ENCODE measurements around the gene PAGR1. TPM values are rescaled to one million over a fixed set of nuclear protein-coding genes. Genes with fewer than 3 reads are reported as not detected.

PAGR1 gene
- polyA plus RNA-seq, 1 of the 3 experiments (the other 2 are of a cell fraction), result 57.7 TPM

- TF ChIP-seq ZBTB33 (IDR thresholded peaks at IDR 0.05; ENCODE audit: borderline replicate concordance, low read depth) (no peak), MEF2A (IDR thresholded peaks at IDR 0.05; ENCODE audit: borderline replicate concordance, low read depth) (no peak), TEAD4 (IDR thresholded peaks at IDR 0.05; ENCODE audit: borderline replicate concordance, insufficient read depth) (no peak), NFIC (IDR thresholded peaks at IDR 0.05; ENCODE audit: borderline replicate concordance) (no peak)
- TF ChIP-seq, protein P1, sequence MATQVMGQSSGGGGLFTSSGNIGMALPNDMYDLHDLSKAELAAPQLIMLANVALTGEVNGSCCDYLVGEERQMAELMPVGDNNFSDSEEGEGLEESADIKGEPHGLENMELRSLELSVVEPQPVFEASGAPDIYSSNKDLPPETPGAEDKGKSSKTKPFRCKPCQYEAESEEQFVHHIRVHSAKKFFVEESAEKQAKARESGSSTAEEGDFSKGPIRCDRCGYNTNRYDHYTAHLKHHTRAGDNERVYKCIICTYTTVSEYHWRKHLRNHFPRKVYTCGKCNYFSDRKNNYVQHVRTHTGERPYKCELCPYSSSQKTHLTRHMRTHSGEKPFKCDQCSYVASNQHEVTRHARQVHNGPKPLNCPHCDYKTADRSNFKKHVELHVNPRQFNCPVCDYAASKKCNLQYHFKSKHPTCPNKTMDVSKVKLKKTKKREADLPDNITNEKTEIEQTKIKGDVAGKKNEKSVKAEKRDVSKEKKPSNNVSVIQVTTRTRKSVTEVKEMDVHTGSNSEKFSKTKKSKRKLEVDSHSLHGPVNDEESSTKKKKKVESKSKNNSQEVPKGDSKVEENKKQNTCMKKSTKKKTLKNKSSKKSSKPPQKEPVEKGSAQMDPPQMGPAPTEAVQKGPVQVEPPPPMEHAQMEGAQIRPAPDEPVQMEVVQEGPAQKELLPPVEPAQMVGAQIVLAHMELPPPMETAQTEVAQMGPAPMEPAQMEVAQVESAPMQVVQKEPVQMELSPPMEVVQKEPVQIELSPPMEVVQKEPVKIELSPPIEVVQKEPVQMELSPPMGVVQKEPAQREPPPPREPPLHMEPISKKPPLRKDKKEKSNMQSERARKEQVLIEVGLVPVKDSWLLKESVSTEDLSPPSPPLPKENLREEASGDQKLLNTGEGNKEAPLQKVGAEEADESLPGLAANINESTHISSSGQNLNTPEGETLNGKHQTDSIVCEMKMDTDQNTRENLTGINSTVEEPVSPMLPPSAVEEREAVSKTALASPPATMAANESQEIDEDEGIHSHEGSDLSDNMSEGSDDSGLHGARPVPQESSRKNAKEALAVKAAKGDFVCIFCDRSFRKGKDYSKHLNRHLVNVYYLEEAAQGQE (IDR thresholded peaks at IDR 0.05; ENCODE audit: low read depth, low read length), result no peak
- TF ChIP-seq, protein P2, sequence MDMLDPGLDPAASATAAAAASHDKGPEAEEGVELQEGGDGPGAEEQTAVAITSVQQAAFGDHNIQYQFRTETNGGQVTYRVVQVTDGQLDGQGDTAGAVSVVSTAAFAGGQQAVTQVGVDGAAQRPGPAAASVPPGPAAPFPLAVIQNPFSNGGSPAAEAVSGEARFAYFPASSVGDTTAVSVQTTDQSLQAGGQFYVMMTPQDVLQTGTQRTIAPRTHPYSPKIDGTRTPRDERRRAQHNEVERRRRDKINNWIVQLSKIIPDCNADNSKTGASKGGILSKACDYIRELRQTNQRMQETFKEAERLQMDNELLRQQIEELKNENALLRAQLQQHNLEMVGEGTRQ (IDR thresholded peaks at IDR 0.05; ENCODE audit: borderline replicate concordance, low read depth, low read length), result no peak
Measured at GRCh38 chr16:29789775-29790182, 26.2 kb upstream of the PAGR1 start (continued).

DNA sequence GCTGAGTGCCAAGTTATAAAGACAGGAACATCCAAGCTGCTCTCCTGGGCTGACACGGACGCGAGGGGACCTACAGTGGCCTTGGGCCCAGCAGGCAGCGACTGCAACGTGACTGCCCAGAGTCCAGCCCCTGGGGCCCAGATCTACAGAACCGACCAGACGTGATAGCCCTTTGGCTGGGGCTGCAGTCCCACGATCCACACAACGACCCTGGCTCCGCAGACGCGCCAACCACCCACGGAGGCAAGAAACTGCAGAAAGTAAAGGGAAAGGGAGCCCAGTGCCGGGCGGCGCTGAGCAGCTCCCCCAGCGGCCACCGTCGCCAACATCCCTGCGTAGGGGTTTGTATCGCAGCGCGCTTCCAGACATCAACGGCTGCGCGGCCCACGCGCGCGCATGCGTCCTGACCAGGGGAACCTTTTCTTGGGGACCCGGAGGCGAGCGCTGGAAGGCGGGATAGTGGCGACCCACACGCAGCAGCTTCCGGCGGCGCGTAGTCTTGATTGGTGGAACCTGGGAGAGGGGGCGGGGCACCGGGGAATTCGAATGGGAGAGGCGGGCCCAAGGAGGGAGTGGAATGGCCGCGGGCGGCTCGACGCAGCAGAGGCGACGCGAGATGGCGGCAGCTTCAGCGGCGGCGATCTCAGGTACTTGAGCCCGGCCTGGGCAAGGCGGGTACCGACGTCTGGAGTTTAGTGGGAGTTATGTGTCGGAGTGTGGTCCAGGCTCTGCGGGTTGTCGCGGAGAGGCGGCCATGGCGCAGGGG is 25.6 kb upstream of the PAGR1 start, which contains the start of gene KIF22:
KIF22 (plus strand) TSS at position 569 of the 766 bp plus-strand sequence; CDS start at position 578, 9 bp downstream.
- POLR2A ChIA-PET, result interaction anchor here (0.6 to 1.4 kb wide), 11 partner anchors 10 to 275 kb away, joined by 3 to 19 read pairs (median 3); partner anchors contain the start of genes ALDOA, KCTD13, MAZ and PAGR1
- no peak for TF ChIP-seq EP300 (IDR thresholded peaks at IDR 0.05; ENCODE audit: borderline replicate concordance in 1 of 2, low read depth in 1 of 2, low read length in 1 of 2)
- TF ChIP-seq GABPA (IDR thresholded peaks at IDR 0.05; ENCODE audit: low read depth), result peak; percentile 93
- TF ChIP-seq EZH2phosphoT487 (IDR thresholded peaks at IDR 0.05; ENCODE audit: borderline replicate concordance, low read depth), result no peak
- TF ChIP-seq, protein P3, sequence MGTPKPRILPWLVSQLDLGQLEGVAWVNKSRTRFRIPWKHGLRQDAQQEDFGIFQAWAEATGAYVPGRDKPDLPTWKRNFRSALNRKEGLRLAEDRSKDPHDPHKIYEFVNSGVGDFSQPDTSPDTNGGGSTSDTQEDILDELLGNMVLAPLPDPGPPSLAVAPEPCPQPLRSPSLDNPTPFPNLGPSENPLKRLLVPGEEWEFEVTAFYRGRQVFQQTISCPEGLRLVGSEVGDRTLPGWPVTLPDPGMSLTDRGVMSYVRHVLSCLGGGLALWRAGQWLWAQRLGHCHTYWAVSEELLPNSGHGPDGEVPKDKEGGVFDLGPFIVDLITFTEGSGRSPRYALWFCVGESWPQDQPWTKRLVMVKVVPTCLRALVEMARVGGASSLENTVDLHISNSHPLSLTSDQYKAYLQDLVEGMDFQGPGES (IDR thresholded peaks at IDR 0.05; ENCODE audit: low read depth, low read length), result peak; percentile 53
- TF ChIP-seq, protein P4, sequence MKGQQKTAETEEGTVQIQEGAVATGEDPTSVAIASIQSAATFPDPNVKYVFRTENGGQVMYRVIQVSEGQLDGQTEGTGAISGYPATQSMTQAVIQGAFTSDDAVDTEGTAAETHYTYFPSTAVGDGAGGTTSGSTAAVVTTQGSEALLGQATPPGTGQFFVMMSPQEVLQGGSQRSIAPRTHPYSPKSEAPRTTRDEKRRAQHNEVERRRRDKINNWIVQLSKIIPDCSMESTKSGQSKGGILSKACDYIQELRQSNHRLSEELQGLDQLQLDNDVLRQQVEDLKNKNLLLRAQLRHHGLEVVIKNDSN (IDR thresholded peaks at IDR 0.05; ENCODE audit: borderline replicate concordance, low read depth), result no peak
- no peak for TF ChIP-seq ZBTB33 (IDR thresholded peaks at IDR 0.05; ENCODE audit: borderline replicate concordance, low read depth)
- TF ChIP-seq, protein P5, sequence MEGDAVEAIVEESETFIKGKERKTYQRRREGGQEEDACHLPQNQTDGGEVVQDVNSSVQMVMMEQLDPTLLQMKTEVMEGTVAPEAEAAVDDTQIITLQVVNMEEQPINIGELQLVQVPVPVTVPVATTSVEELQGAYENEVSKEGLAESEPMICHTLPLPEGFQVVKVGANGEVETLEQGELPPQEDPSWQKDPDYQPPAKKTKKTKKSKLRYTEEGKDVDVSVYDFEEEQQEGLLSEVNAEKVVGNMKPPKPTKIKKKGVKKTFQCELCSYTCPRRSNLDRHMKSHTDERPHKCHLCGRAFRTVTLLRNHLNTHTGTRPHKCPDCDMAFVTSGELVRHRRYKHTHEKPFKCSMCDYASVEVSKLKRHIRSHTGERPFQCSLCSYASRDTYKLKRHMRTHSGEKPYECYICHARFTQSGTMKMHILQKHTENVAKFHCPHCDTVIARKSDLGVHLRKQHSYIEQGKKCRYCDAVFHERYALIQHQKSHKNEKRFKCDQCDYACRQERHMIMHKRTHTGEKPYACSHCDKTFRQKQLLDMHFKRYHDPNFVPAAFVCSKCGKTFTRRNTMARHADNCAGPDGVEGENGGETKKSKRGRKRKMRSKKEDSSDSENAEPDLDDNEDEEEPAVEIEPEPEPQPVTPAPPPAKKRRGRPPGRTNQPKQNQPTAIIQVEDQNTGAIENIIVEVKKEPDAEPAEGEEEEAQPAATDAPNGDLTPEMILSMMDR (IDR thresholded peaks at IDR 0.05), result peak; percentile 69
- TF ChIP-seq FOXM1 (IDR thresholded peaks at IDR 0.05; ENCODE audit: low read depth), result peak; percentile 36; the same call in 1 of the 2 replicates
- no peak for TF ChIP-seq FOSL2 (IDR thresholded peaks at IDR 0.05; ENCODE audit: borderline replicate concordance, low read depth)

More for the DNA sequence above, 25.6 kb upstream of the PAGR1 start, which contains the start of gene KIF22:
- Histone ChIP-seq H3K9me2 (no peaks in the 10 kb centered on the region), H3K27ac (ENCODE audit: low read depth in 2 of 2, low read length in 1 of 2) (peak within 1 kb of the TSS; percentile 58 to 91), H3F3A (replicated peaks; ENCODE audit: insufficient read depth) (no peaks in the 10 kb centered on the region), H3K4me2 (peak within 1 kb of the TSS; percentile 87), H3K9ac (peak within 1 kb of the TSS; percentile 84), H3K9me3 (no peaks in the 10 kb centered on the region), H3K27me3 (ENCODE audit: insufficient read depth) (no peaks in the 10 kb centered on the region), H4K20me1 (ENCODE audit: insufficient read depth) (no peaks in the 10 kb centered on the region; the same call in 1 of the 2 replicates), H3K4me3 (ENCODE audit: low read depth in 2 of 2, low read length in 1 of 2) (peak within 1 kb of the TSS; percentile 61 to 87), H3K4me1 (ENCODE audit: control insufficient read depth in 1 of 2, insufficient read depth in 2 of 2, low read depth in 1 of 2, low read length in 1 of 2) (peaks cover 0 to 11% of the 10 kb centered on the region in 2 experiments; a peak in 1 of 4 replicates), H2AFZ (ENCODE audit: low read depth) (peak within 1 kb of the TSS; percentile 96), H3K79me2 (ENCODE audit: insufficient read depth) (peaks cover 48% of the 10 kb centered on the region), H3K36me3 (replicated peaks in 1 of 2; ENCODE audit: control insufficient read depth in 1 of 2, insufficient read depth in 2 of 2, low read length in 1 of 2) (no peaks in the 10 kb centered on the region)
- WGBS (ENCODE audit: low lambda C conversion rate), result 0% methylated on average over 22 of the region's 67 CpGs
- CTCF ChIA-PET, result interaction anchor here (0.7 to 3.0 kb wide), 30 partner anchors 10 to 301 kb away, joined by 3 to 22 read pairs (median 4); partner anchors contain the start of genes CDIPT, HIRIP3, MVP and PAGR1
- DNase-seq, result peak; percentile 99
